Heart left ventricle (tissue), 16 donors: ENCODE measurements around the gene TPRG1. TPM values are rescaled to one million over a fixed set of nuclear protein-coding genes. Genes with fewer than 3 reads are reported as not detected.
A peak's percentile ranks its signal among the peaks of the same experiment; 100 is the strongest.

ENCODE experiments used
- ATAC-seq, 4 donors: fragments of 200-7000 bp; cut with Tn5 transposase; one replicate each; pipeline ENCODE4 v1.9.1; 2020 to 2022; ENCODE audit warnings: moderate library complexity in 4 of 4, mild to moderate bottlenecking in 3 of 4, moderate number of reproducible peaks in 1 of 4
- DNase-seq, 5 donors: peaks; one replicate each; pipeline ENCODE4 v3.0.0-alpha.2; 2020
- H3K27ac ChIP-seq, 12 donors: fragments of 200-600 bp; sonication (generic) in 4 of 12; one replicate each; pipeline versions ENCODE4 v1.5.0 to v1.8.0; 2016 to 2022; ENCODE audit warnings: mild to moderate bottlenecking in 2 of 12
- H3K27me3 ChIP-seq, 9 donors: fragments of 200-600 bp; sonication (generic) in 2 of 9; one replicate each; pipeline versions ENCODE4 v1.5.1 to v1.8.0; 2016 to 2022; ENCODE audit warnings: mild to moderate bottlenecking in 3 of 9
- H3K36me3 ChIP-seq, 9 donors: fragments of 200-600 bp; sonication (generic) in 2 of 9; one replicate each; pipeline versions ENCODE4 v1.5.0 to v1.8.0; 2018 to 2022; ENCODE audit warnings: mild to moderate bottlenecking in 2 of 9
- H3K4me1 ChIP-seq, 12 donors: fragments of 200-600 bp; sonication (generic) in 4 of 12; one replicate each; pipeline versions ENCODE4 v1.5.0 to v1.8.0; 2016 to 2022; ENCODE audit warnings: mild to moderate bottlenecking in 3 of 12
- H3K4me3 ChIP-seq, 12 donors: fragments of 200-600 bp; sonication (generic) in 4 of 12; one replicate each; pipeline versions ENCODE4 v1.5.0 to v1.8.0; 2017 to 2022; ENCODE audit warnings: mild to moderate bottlenecking in 9 of 12, moderate library complexity in 4 of 12
- H3K9me3 ChIP-seq, 12 donors: fragments of 200-600 bp; sonication (generic) in 4 of 12; one replicate each; pipeline versions ENCODE4 v1.5.0 to v1.8.0; 2016 to 2022; ENCODE audit warnings: mild to moderate bottlenecking in 1 of 12
- POLR2A ChIP-seq, 2 donors: fragments of 450-650 bp; IDR thresholded peaks; one replicate each; pipeline ENCODE4 v1.6.1; 2017; ENCODE audit warnings: antibody characterized with exemption in 2 of 2, mild to moderate bottlenecking in 2 of 2, moderate library complexity in 2 of 2
- WGBS, 4 donors: extraction: QIAGEN DNeasy Blood & Tissue Kit in 2 of 4; methylation state at CpG; one replicate each; pipeline versions ENCODE4 v1.1.5 to v1.1.7; 2013 to 2018; 5-methylcytosine and 5-hydroxymethylcytosine counted together
- intact Hi-C, 10 donors: fragments of 100-400 bp; cut with DNase I; formaldehyde crosslinking; loops; one replicate each; pipeline versions ENCODE4 v1.11.1 to v1.14.2; 2022
- polyA plus RNA-seq, 2 donors: library from polyadenylated mRNA; stranded (reverse); fragments of 200-250 nt; gene quantifications; one replicate each; pipeline ENCODE4 v1.2.3, GENCODE V29; 2013
- total RNA-seq, 9 donors: library from RNA; depleted of rRNA in 2 of 9; stranded (reverse); fragments of >200 nt in 2 of 9; fragmentation: NEBNext Ultra II Directional in 3 of 9; extraction: Animal tissue kit (Norgen Biotek cat#: 25700) in 3 of 9; gene quantifications; one replicate each; pipeline versions ENCODE4 v1.1.0 to v1.2.4, GENCODE V29; 2016 to 2023
- TF ChIP-seq, protein P1 (sequence below), 12 donors: fragments of 200-600 bp; sonication (generic) in 4 of 12; IDR thresholded peaks; one replicate each; pipeline versions ENCODE4 v1.5.0 to v1.8.0; 2018 to 2022; ENCODE audit warnings: antibody characterized with exemption in 12 of 12, mild to moderate bottlenecking in 5 of 12
- donor health status: ischemic (EF 13 %, LVEDD 7.1; RV severe dilation, severe dysfunction).
- donor health status: healthy with polysubstance abuse.
- donor health status: DM: no; HTN: yes; CAD: no.
- donor health status: DM: no; HTN: no; CAD: no.
- donor health status: ischemic (EF 25% LVEDD 6.9; RV normal size, moderate dysfunction).
- donor health status: ischemic (EF 25% LVEDD 5.7; RV mildly dilated, moderate dysfunction).
- donor health status: healthy.
- donor health status: DM: yes; HTN: yes; CAD: no.
- donor health status: ischemic (EF 35%, LVEDD 5.7; RV mildly dilated, moderate dysfunction).
- donor health status: nonischemic (EF 11% LVEDD 7.7; RV severe dilation, severe dysfunction).
- donor health status: DM: yes; HTN: yes; CAD: no.
- donor health status: PGD.
- donor health status: ischemic (EF 29% LVEDD 5.4; RV normal size, mild dysfunction).
- donor health status: nonischemic (EF 23%, LVEDD 6.1; RV moderate dilation, normal function).

Gene TPRG1
- total and polyA plus RNA-seq, 11 donors = 0.13 to 9.5 (median 1.2) TPM

DNA sequence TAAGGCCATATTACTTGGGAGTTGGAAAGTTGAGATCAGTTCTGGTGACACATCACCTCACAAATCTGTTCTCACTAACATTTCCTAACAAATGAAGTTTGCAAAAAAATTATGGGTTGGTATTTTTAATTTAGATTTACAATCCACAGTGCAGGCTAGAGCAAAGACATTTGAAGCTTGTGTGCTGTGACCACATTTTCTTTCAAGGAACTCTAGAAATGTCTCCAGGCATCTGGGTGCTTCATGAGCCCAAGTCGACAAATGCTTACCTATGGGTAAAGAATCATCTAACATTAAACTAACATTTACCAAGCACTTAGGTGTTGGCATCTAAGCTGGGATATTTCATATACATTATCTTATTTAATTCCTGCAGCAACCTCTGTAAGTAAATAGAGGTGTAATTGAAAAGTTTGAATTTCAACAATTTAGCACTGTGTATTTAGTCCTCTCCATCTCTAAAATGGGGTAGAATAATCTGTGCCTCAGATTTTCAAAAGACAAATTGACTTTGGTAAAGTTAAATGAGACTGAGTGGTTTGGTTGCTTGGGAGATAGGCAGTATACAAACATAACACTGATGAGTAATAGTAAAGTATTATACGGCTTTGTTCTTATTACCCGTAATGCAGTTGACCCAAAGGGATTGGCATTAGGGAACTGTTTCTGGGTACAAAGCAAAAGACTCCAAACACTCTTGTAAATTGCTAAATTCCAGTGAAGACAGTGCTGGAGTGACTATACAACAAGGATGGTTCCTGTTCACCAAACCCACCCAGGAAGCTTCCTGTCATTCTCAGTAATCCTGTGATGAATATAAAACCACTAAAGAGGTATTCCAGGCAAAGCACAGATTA lies 162.5 kb downstream of the TPRG1 start:
- Histone ChIP-seq H3K27me3 (no peaks in the 10 kb centered on the region), H3K36me3 (no peaks in the 10 kb centered on the region), H3K4me1 (peaks cover 0 to 5% (median 0%) of the 10 kb centered on the region in 12 donors), H3K27ac (no peak overlapping the region), H3K4me3 (no peak overlapping the region), H3K9me3 (peaks cover 0 to 7% (median 0%) of the 10 kb centered on the region in 12 donors)
- ATAC-seq (no peak), DNase-seq (no peak)
- TF ChIP-seq, protein P1, sequence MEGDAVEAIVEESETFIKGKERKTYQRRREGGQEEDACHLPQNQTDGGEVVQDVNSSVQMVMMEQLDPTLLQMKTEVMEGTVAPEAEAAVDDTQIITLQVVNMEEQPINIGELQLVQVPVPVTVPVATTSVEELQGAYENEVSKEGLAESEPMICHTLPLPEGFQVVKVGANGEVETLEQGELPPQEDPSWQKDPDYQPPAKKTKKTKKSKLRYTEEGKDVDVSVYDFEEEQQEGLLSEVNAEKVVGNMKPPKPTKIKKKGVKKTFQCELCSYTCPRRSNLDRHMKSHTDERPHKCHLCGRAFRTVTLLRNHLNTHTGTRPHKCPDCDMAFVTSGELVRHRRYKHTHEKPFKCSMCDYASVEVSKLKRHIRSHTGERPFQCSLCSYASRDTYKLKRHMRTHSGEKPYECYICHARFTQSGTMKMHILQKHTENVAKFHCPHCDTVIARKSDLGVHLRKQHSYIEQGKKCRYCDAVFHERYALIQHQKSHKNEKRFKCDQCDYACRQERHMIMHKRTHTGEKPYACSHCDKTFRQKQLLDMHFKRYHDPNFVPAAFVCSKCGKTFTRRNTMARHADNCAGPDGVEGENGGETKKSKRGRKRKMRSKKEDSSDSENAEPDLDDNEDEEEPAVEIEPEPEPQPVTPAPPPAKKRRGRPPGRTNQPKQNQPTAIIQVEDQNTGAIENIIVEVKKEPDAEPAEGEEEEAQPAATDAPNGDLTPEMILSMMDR (IDR thresholded peaks at IDR 0.05) = no peak
- TF ChIP-seq POLR2A (IDR thresholded peaks at IDR 0.05) = no peak
- WGBS, 4 donors = 87 to 90% (median 89%) methylated on average over 3 of the region's 3 CpGs
- intact Hi-C loops = no loop called here

DNA sequence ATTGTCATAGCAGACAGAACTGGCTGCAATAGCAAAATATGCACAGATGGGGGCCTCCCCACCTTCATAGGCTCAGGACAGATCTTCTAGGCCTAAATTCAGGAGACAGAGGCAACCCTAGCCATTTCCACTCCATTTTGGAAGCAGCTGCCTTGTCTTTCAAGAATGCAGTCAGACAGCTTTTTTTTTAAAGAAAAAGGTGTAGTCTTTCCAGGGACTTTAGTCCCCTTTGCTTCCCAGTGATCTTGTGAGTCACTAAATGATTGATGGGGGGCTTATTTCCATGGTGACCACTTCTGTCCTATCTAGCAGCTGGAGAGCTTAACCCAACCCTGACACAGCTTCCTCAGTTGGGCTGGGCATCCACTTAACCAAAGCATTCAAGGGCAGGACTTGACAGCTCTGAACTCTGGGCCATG lies 165.9 kb downstream of the TPRG1 start:
- ATAC-seq = no peak
- no peak overlapping the region for H3K27ac ChIP-seq
- no peak overlapping the region for H3K4me3 ChIP-seq
- TF ChIP-seq, protein P1 (IDR thresholded peaks at IDR 0.05) = no peak
- TF ChIP-seq POLR2A (IDR thresholded peaks at IDR 0.05) = no peak
- no peaks in the 10 kb centered on the region for H3K36me3 ChIP-seq
- peaks cover 0 to 7% (median 0%) of the 10 kb centered on the region in 12 donors for H3K9me3 ChIP-seq
- H3K4me1 ChIP-seq = peaks cover 0 to 5% (median 0%) of the 10 kb centered on the region in 12 donors
- peaks cover 0 to 4% (median 0%) of the 10 kb centered on the region in 9 donors for H3K27me3 ChIP-seq
- intact Hi-C loops = no loop called here
- DNase-seq = no peak

DNA sequence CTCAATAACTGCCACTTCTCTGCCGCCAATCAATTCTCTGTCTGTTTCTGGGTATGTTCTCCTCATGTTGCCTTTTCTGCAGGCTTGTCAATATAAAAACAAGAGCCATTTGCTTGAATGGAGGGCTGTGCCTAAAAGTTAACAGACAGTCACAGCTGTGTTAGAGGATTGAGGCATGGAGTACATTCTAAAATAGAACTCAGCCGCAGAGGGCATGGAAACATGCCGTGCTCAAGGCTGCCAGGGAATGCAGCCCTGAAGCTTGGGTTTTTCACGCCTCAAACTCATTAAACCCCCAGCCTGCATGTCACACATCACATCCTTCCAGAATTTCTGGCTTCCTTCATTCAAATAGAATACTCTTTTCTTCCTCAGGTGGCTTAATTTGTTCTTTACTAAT lies 166.6 kb downstream of the TPRG1 start:
- H3K4me3 ChIP-seq = no peak overlapping the region
- H3K27me3 ChIP-seq = peaks cover 0 to 4% (median 0%) of the 10 kb centered on the region in 9 donors
- no peak overlapping the region for H3K27ac ChIP-seq
- H3K36me3 ChIP-seq = no peaks in the 10 kb centered on the region
- TF ChIP-seq POLR2A (IDR thresholded peaks at IDR 0.05) = no peak
- TF ChIP-seq, protein P1 (IDR thresholded peaks at IDR 0.05) = no peak
- peaks cover 0 to 7% (median 0%) of the 10 kb centered on the region in 12 donors for H3K9me3 ChIP-seq
- 57 to 69% (median 59%) methylated on average over 4 of the region's 4 CpGs for WGBS, 4 donors
- peak; percentile 86 to 91 (median 88) for ATAC-seq
- intact Hi-C loops = no loop called here
- DNase-seq = peak in 1 of 5 donors; percentile 26
- H3K4me1 ChIP-seq = peaks cover 0 to 5% (median 0%) of the 10 kb centered on the region in 12 donors

DNA sequence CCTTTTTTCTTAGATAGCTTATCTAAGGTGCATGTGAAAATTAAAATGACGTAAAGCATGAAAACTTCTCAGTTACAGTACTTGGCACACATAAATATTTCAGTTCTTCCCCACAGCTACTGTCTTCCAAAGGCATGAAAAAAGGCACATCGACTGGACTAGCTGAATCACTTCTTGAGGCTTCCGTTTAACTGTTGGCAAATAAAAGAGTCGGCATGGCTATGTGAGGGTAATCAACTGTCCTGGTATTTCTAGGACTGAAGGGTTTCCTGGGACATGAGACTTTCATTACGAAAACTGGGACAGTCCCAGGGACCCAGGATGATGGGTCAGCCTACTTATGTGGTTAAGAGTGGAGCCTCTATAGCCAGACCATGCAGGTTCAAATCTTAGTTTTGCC lies 168.2 kb downstream of the TPRG1 start:
- H3K36me3 ChIP-seq = no peaks in the 10 kb centered on the region
- H3K4me3 ChIP-seq = no peak overlapping the region
- TF ChIP-seq POLR2A (IDR thresholded peaks at IDR 0.05) = no peak
- TF ChIP-seq, protein P1 (IDR thresholded peaks at IDR 0.05) = no peak
- WGBS, 4 donors = 84 to 93% (median 91%) methylated on average over 5 of the region's 5 CpGs
- intact Hi-C loops = no loop called here
- DNase-seq = no peak
- H3K4me1 ChIP-seq = peaks cover 0 to 5% (median 0%) of the 10 kb centered on the region in 12 donors
- H3K9me3 ChIP-seq = peaks cover 0 to 7% (median 0%) of the 10 kb centered on the region in 12 donors
- ATAC-seq = no peak
- no peak overlapping the region for H3K27ac ChIP-seq
- peaks cover 0 to 4% (median 0%) of the 10 kb centered on the region in 9 donors for H3K27me3 ChIP-seq
